Measurements from ENCODE around the gene C1orf87.

The C1orf87 gene

GRCh38 chr1:59986516-59987310 lies 86.9 kb downstream of the C1orf87 start:
- H3K4me3 ChIP-seq (ENCODE audit: low read depth, low read length), result no peak overlapping the region
- no peak for TF ChIP-seq CTCF (IDR thresholded peaks at IDR 0.05; ENCODE audit: borderline replicate concordance, insufficient read depth, low read depth, low read length)

DNA sequence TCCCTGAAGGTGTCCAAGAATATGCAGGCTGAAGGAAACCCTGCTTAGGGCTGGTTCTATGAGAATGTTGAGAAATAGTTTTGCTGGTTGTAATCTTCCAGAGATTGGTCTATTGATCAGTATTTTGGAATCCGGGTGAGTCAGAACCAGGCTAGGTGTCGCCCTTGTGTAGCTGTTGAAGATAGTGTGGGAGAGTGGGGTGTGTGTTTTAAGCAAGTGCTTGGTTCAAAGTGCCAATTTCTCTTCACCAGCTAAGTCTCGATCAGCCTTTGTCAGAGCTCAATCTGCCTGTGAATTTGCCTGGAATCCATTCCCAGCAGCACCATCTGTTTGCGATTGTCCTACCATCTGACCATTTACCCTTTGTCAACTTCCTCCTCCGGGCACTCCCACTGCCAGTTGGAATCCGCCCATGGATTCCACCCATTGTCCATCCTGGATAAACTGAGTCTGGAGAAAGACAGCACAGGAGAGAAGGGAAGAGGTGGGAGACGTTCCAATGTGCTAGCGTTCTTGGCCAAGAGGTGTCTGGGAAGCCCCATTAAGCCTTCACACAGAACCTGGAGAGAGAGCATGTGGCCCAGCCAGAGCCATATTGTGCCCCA lies 87.6 kb downstream of the C1orf87 start:
- TF ChIP-seq CTCF (IDR thresholded peaks at IDR 0.05; ENCODE audit: borderline replicate concordance, insufficient read depth, low read depth, low read length), result no peak
- H3K4me3 ChIP-seq (ENCODE audit: low read depth, low read length), result no peak overlapping the region

DNA sequence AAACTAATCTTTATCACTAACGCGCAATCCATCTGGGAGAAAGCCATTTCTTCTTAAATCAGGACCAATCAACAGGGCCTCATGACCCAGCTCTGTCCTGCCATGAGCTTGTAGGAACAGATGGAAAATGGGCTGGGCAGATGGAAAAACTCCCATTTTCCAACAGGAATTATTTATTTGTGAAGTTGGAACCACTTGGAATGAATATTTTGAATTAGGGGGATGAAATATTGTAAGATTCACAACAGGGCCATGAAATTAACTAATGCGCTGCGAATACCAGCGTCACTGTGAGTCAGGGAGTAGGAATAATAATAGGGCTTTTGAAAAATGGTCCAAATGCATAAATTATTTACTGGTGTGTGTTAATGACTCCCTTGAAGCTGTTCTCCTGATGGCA lies 93.9 kb downstream of the C1orf87 start:
- TF ChIP-seq CTCF (IDR thresholded peaks at IDR 0.05; ENCODE audit: borderline replicate concordance, insufficient read depth, low read depth, low read length), result no peak
- no peak overlapping the region for H3K4me3 ChIP-seq (ENCODE audit: low read depth, low read length)

- no peak for TF ChIP-seq CTCF (IDR thresholded peaks at IDR 0.05; ENCODE audit: borderline replicate concordance, insufficient read depth, low read depth, low read length)
Observed at GRCh38 chr1:59978511-59978910, 95.1 kb downstream of the C1orf87 start.

DNA sequence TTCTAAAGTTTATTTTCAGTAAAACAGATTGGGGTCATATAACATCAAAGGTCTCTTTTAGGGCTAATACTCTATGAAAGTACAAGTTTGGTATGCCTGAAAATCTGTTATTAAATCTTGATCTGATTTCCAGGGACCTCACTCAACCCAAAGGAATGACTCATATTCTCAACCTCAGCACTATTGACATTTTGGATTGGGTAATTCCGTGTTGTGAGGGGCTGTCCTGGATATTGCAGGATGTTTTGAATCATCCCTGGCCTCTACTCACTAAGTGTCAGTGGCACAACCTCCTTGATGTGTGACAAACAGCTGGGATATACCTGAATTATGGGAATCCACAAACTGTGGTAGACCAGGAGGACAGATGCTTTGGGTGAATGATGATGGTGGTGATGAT lies 95.5 kb downstream of the C1orf87 start:
- H3K4me3 ChIP-seq (ENCODE audit: low read depth, low read length), result no peak overlapping the region
- TF ChIP-seq CTCF (IDR thresholded peaks at IDR 0.05; ENCODE audit: borderline replicate concordance, insufficient read depth, low read depth, low read length), result no peak

More at GRCh38 chr1:59978511-59978910, 95.1 kb downstream of the C1orf87 start:
- H3K4me3 ChIP-seq (ENCODE audit: low read depth, low read length), result no peak overlapping the region

DNA sequence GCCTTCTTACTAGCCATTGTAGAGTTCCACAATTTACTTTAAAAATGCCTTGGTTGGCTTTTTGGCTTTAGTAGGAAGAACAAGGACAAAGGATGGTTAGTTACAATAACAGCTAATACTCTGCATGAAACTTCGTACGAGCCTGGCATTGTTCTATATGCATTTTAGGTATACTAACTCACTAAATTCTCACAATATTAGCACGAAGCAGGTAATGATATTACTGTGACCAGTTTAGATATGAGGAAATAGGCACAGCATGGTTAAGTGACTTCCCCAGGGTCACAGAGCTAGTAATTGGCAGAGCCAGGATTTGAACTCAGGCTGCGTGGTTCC lies 96.5 kb downstream of the C1orf87 start:
- no peak for TF ChIP-seq CTCF (IDR thresholded peaks at IDR 0.05; ENCODE audit: borderline replicate concordance, insufficient read depth, low read depth, low read length)

More for the DNA sequence above, 96.5 kb downstream of the C1orf87 start:
- H3K4me3 ChIP-seq (ENCODE audit: low read depth, low read length), result no peak overlapping the region
